Measurements from ENCODE around the gene PDIA4. TPM values are rescaled to one million over a fixed set of nuclear protein-coding genes. Genes with fewer than 3 reads are reported as not detected.

Gene PDIA4
- total and polyA plus RNA-seq, 12 donors, result 10.2 to 64.5 (median 24.6) TPM

DNA sequence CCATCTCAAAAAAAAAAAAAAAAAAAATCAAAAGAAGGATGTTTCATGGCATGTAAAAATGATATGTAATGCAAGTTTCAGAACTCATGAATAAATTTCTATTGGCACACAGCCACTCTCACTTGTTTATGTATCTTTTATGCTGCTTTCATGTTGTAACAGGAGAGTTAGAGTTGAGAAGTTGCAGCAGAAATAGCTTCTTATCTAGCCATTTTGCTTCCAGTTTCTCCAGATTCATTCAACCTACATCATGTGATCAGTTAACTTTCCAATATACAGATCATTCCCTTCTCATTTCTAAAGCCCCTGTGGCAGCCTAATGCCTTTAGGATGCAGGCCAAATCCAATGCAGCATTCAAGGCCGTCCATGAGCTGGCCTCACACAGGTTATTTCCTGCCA, 31.9 kb upstream of the PDIA4 start:
- intact Hi-C loops (cut with DNase I), result loop anchor here in 4 of 10 donors (5.0 to 10.0 kb wide), 3 partner anchors 33 to 55 kb away; partner anchors contain the start of gene PDIA4 (in 1 of the 4)
- ATAC-seq (no peak), DNase-seq (no peak)
- H3K9me3 ChIP-seq, result no peaks in the 10 kb centered on the region
- WGBS, 2 donors, result 51 to 62% methylated on average over 1 of the region's 1 CpG
- H3K4me3 ChIP-seq, result no peak overlapping the region
- H3K36me3 ChIP-seq, result no peaks in the 10 kb centered on the region
- H3K27ac ChIP-seq, result no peak overlapping the region
- H3K4me1 ChIP-seq, result peaks cover 0 to 12% (median 0%) of the 10 kb centered on the region in 9 donors
- TF ChIP-seq, protein P1, sequence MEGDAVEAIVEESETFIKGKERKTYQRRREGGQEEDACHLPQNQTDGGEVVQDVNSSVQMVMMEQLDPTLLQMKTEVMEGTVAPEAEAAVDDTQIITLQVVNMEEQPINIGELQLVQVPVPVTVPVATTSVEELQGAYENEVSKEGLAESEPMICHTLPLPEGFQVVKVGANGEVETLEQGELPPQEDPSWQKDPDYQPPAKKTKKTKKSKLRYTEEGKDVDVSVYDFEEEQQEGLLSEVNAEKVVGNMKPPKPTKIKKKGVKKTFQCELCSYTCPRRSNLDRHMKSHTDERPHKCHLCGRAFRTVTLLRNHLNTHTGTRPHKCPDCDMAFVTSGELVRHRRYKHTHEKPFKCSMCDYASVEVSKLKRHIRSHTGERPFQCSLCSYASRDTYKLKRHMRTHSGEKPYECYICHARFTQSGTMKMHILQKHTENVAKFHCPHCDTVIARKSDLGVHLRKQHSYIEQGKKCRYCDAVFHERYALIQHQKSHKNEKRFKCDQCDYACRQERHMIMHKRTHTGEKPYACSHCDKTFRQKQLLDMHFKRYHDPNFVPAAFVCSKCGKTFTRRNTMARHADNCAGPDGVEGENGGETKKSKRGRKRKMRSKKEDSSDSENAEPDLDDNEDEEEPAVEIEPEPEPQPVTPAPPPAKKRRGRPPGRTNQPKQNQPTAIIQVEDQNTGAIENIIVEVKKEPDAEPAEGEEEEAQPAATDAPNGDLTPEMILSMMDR (IDR thresholded peaks at IDR 0.05), result no peak
- H3K27me3 ChIP-seq, result no peaks in the 10 kb centered on the region

- TF ChIP-seq, protein P1 (IDR thresholded peaks at IDR 0.05), result no peak
- Histone ChIP-seq H3K9me3 (no peaks in the 10 kb centered on the region), H3K27ac (no peak overlapping the region), H3K27me3 (peaks cover 0 to 5% (median 0%) of the 10 kb centered on the region in 7 donors), H3K36me3 (no peaks in the 10 kb centered on the region), H3K4me3 (no peak overlapping the region), H3K4me1 (no peaks in the 10 kb centered on the region)
- intact Hi-C loops (cut with DNase I), result no loop called here
- no peak for DNase-seq
- no peak for ATAC-seq
- WGBS, 2 donors, result 89 to 90% methylated on average over 8 of the region's 8 CpGs
Measured at GRCh38 chr7:149053885-149054284, 25.6 kb upstream of the PDIA4 start.

- Histone ChIP-seq H3K36me3 (no peaks in the 10 kb centered on the region), H3K4me3 (no peak overlapping the region), H3K4me1 (no peaks in the 10 kb centered on the region), H3K27me3 (peaks cover 0 to 5% (median 0%) of the 10 kb centered on the region in 7 donors), H3K9me3 (no peaks in the 10 kb centered on the region), H3K27ac (no peak overlapping the region)
- ATAC-seq (no peak), DNase-seq (no peak)
- 88 to 89% methylated on average over 1 of the region's 1 CpG for WGBS, 2 donors
- intact Hi-C loops (cut with DNase I), result no loop called here
- TF ChIP-seq, protein P1 (IDR thresholded peaks at IDR 0.05), result no peak
Measured at GRCh38 chr7:149053384-149053783, 25.1 kb upstream of the PDIA4 start.

- TF ChIP-seq, protein P1 (IDR thresholded peaks at IDR 0.05), result no peak
- H3K27ac ChIP-seq, result no peak overlapping the region
- no peak for DNase-seq
- H3K4me1 ChIP-seq, result no peaks in the 10 kb centered on the region
- no peaks in the 10 kb centered on the region for H3K9me3 ChIP-seq
- peaks cover 0 to 5% (median 0%) of the 10 kb centered on the region in 7 donors for H3K27me3 ChIP-seq
- no peak overlapping the region for H3K4me3 ChIP-seq
- 95 to 96% methylated on average over 3 of the region's 3 CpGs for WGBS, 2 donors
- intact Hi-C loops (cut with DNase I), result no loop called here
- no peaks in the 10 kb centered on the region for H3K36me3 ChIP-seq
- ATAC-seq, result no peak
Measured at GRCh38 chr7:149050941-149051340, 22.6 kb upstream of the PDIA4 start.

All from heart right ventricle (tissue), 16 donors.